ENCODE measurements around the gene CCDC71.

Gene CCDC71

DNA sequence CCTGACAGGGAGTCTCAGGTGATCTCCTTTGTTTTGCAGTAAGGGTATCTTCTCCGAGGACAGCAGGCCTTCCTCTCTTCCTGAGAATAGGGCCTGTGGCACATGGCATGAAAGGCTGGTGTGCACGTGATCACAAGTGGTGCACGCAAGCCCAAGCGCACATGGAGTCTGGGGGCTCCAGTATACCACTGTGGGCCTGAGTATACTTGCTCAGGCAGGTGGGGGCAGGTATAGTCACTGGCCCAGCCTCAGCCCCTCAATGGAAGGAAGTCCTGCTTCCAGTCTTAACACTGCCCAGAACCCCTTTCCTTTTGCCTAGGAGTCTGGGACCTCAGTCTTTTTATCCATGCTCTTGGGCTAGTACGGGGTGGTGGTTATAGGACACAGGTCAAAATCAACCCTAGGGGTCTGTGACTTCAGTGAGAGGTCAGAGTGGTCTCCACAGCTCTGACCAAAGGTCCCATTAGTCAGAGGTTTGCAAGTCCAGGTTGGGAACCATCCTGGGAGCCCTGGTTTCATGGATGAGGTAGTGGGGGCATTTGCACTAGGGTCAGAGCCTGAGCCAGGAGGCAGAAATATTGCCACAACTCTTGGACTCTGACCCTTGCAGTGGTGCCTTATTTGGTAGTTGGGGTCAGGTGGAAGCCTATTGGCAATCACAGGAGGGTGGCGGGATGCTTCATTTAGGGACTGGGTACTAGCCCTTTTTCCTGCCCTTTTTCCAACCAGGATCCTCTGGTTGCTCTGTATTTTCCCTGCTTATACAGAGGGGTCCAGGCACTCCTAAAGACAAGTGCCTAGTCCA is 823 bp upstream of the CCDC71 start:
- no peak for DNase-seq

DNA sequence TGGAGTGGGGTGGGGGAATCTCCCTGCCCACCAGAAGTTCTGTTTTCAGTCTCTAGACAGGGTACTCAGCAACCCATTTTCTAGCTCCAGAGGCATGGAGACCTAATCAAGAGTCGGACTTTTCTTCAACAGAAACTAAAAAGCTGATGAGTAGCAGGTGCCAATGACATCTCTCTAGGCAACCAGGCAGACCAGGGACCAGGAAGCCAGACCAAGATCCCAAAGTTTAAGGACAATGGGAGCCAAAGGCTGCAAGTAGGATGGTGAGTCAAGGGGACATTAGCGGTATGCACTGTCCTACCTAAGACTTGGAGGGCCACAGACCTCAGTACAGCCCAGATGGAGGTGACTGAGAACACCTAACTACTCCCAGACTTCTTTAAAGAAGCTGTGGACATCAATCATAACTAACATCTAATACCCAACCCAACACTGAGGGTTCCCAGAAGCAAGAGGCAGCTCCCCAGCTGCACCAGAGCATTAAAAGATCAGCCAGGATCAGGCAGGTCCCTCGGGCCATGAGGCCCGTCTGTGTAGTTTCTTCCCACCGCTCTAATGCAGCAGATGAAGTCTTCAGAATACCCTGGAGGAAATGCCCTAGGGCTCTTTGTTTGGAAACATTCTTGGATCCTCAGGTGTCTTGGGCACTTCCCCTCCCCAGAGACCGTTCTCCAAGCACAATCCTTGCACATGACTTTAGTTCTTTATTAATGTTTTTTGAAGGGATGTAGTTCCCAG is 979 bp downstream of the CCDC71 start:
- no peak for DNase-seq

DNA sequence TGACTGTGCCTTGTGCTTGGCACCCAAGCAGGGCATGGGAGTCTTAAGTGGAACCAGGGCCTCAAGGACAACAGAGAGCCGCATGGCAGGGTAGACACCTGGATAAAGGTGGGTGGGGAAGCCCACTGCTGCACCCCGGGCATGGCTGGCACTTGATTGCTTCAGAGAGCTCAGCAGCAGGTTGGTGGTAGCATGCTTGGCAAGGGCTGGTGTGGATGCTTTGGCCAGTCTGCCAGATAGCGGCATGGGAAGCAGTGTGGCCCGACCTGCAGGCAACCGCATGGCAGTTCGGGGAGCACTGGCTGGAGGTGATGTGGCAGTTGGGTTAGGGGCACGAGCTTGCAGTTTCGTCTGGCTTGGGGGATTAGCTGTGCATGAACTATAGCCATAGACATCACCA is 2.5 kb downstream of the CCDC71 start:
- DNase-seq: no peak

DNA sequence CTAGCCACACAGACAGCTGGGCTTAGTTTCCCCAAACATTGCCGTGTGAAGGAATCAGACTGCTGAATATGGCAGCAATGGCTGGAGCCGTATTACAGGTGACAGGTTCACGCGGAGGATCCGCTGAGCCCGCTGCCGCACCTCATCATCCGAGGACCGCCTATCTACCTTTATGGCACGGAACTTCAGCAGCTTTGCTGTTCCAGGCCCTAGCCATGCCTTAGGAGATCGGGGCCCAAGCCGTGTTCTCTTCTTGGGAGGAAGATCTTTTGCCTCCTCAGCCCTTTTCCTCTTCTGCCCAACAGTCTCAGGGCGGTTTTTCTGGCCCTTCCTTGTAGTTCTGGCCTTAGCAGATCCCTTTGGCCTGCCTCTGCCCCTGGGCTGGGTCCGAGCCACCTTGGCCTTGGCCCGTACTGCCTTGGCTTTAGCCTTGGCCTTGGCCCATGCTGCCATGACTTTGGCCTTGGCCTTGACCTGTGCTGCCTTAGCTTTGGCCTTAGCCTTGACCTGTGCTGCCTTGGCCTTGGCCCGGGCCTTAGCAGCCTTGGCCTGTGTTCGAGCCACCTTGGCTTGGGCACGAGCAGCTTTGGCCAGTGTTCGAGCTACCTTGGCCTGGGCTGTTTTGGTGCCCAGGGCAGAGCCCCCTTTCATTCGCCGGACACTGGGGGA is 3.2 kb downstream of the CCDC71 start:
- DNase-seq: no peak

DNA sequence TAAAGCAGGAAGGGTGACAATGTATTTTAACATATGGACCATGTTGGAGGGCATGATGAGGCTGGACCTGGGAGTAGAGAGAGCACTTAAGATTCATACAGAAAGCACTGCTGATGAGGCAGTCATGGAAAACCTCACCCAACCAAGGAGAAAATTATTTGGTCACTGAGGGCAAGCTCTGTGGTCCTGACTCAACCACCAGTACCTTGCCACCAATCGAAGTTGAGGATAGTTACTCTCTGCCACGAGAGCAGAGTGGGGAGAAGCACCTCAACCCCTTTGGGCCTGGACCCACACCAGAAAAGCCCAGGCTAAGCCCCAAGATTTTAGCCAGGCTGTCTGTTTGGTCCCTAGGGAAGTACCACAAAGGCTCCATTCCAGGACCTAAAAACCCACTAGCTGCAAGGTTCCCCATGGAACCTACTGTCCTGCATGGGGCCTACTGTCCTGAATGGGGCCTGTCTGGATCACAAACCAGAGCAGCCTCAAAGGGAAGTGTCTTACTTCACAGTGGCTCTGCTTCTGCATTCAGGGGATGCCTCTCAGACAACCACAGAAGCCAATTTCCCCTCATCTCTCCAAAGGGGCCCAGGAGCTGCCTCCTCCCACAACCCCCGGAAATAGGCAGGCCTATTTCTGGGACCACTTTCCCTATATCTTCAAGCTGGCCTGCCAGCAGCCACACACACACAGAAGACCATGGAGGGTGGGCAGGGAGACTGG is 4.2 kb downstream of the CCDC71 start:
- no peak for DNase-seq

DNA sequence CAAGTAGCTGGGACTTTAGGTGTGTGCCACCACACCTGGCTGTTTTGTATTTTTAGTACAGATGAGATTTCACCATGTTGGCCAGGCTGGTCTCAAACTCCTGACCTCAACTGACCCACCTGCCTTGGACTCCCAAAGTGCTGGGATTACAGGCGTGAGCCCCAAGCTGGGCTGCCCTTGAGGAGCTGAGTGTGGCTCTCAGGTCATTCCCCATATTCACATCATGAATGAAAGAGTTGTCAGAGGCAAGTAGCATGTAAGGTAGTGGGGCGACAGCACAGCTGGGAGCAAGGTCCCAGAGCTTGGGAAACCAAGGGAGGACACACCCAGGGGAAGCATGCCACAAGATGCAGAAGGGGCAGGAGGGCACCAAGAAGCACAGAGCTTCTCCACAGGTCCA is 4.9 kb downstream of the CCDC71 start:
- DNase-seq: no peak

DNA sequence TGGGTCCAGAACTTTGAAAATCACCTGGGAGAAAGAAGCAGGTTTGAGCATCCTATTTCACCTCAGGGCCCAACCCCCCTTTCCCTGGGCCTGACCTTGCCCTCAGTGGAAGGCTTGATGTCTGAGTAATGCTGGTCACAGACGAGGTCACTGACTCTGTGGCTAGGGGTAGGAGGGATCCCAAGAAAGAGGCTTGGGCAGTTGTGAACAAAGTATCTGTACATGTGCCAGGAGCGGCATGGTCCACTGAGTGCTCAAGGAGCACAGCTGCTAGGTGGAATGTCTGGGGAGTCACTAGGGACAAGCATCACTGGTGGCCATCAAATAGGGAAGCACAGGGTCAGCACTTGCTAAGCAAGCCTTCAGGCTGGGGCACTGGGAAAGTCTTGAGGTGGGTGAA is 7.3 kb downstream of the CCDC71 start:
- DNase-seq: no peak

DNA sequence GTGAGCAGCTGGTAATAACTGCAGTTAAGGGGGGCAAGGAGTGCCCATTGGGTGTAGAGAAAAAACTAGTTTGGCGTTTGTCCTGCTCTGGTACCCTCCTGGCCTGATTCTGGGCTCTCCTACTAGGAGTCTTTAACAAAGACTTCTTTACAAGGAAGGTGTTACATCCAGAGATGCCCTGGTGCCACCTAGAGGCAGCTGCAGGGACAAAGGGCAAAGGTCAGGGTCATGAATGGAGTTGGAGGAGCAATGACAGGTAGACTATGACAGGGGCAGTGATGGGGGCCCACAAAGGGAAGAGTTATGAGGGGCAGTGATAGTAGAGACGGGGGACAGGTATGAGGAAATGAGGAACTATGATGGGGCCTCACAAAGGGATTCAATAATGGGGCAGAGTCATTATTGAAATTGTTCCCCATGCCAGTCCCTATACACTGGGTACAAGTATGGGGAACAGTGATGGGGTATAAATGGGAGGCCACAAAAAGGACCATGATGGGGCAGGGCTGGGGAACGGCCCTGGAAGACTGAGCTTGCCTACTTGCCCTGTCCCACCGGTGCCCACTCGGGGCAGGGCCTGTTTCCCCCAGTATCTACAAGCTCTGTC is 7.9 kb downstream of the CCDC71 start:
- peak; percentile 79 for DNase-seq

DNA sequence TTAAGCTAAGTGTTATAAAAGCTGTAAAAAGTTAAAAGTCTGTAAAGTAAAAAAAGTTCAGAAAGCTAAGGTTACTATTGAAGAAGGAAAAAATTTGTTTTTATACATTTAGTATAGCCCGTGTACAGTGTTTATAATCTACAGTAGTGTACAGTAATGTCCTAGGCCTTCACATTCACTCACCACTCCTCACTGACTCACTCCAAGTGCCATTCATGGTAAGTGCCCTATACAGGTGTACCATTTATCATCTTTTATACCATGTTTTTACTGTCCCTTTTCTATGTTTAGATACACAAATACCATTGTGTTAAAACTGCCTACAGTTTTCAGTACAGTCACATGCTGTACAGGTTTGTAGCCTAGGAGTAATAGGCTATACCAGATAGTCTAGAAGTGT is 8.8 kb downstream of the CCDC71 start:
- DNase-seq: no peak

DNA sequence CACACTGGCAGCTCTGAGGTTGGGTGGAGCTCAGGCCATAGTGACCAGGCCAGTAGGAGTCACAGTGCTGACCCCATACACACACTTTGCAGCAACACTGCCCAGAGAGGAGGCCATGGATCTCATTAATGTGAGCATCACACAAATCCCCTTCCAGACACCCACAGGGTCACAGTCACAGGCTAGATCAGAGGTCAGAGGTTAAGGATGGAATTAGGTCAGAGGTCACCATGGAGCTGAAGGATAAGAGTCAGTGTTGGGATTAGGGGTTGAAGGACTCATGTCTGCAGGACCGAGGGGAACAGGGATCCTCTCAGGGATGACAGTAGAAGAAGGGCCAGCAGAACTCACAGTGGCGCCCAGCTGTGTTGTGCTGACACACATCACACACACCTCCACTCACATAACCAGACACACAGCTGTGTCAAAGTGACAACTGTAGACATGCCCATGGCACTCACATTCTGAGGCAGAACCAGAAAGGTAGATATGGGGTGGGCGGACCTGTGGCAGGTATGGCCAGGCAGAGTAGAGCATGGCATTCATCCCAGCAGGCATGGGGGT is 12.7 kb downstream of the CCDC71 start:
- DNase-seq: no peak

DNA sequence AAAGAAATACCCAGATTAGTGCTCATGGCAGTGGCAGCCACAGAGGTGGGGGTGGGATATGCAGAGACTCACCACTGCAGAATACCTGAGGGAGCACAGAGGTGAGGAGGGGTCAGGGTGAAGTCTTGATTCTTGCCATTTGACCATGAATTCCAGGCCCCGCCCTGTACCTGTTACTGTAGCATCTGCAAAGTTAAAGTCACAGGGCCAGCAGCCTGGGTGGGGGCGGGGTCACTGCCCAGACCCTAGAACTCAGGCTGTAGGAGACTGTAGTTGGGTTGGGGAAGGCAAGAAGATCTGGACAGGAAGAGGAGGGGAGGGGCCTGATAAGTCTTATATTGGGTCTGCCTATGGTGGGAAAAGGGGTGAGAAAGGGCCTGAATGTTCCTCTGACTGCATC is 14.5 kb downstream of the CCDC71 start:
- DNase-seq: no peak

DNA sequence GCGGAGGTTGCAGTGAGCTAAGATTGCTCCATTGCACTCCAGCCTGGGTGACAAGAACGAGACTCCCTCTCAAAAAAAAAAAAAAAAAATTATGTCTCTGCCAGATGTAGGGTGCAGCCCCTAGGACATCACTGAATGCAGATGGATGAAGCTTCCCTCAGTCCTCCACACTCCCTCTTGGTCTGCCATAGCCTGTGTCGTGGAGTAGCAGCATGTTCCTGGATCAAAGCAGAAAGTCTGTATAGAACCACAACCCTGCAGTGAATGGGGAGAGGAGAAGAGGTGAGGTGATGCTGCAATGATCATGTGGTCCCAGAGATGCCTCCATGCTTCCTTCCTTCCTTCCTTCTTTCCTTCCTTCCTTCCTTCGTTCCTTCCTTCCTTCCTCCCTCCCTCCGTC is 18.0 kb downstream of the CCDC71 start:
- DNase-seq: no peak

DNA sequence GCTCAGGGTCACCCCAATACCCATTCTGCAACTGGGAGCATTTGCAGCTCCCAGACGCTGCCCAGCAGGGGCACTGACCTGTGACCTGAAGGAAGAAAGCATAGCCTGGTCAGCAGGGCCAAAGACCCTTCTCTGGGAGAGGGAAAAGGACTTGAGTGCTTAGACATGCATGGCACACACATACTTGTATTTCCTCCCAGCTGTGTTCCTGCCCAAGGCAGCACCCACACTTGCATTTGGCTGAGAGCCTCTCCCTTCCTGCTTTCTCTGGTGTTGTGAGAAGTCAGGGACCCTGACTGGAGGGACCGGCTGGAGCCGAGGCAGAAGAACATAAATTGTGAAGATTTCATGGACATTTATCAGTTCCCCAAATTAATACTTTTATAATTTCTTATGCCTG is 26.1 kb downstream of the CCDC71 start:
- no peak for DNase-seq

DNA sequence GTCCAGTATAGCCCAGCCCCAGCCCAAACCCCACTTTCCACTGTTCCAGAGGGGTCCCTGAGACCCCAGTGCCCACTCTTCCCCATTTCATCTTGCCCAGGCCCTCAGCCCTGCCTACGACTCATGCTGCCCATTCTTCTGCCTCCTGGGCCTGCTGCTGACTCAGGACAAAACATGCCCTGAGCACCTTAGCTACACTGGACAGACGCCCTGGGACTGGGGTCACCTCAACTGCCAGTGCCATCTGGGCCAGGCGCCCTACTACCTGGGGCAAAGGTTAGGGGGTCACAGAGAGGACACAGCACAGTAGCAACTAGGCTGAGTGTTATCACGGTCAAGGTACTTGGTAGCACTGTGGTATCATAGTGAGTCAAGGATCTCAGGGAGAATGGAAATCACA is 30.6 kb downstream of the CCDC71 start:
- no peak for DNase-seq

DNA sequence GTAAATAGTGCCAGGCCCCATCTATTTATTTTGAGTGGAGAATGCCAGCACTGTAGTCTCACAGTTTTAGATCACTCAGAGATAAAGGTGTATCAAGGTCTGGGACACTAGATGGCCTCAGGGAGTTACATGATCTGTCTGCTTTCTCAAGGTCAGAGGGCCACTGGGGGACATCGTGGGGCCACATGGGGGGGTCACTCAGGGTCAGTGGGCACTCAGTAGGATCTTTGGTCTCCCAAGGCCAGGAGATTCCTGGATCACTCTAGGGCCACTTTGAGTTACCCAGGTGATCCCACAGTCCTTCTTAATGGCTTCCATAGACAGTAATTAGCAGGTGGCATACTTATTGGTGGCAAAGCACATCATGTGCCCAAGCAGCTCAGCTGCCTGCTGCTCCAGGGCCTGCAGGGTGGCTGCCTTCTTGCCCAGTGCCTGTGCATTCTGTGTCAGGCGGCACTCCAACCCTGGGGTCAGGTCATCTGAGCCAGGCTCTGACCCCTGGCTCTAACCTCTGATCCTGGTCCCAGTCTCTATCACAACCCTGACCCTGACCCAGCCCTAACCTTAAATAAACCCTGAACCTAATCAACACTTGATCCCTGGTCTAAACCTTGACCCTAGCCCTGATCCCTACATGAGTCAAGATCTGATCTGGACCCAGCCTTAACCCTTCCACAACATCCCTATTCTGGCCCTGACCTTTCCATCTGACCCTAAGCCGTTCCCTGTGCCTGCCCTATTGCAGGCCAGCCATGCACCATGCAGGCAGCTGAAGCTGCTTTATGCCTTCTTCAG is 31.5 kb downstream of the CCDC71 start:
- peak; percentile 45 for DNase-seq

DNA sequence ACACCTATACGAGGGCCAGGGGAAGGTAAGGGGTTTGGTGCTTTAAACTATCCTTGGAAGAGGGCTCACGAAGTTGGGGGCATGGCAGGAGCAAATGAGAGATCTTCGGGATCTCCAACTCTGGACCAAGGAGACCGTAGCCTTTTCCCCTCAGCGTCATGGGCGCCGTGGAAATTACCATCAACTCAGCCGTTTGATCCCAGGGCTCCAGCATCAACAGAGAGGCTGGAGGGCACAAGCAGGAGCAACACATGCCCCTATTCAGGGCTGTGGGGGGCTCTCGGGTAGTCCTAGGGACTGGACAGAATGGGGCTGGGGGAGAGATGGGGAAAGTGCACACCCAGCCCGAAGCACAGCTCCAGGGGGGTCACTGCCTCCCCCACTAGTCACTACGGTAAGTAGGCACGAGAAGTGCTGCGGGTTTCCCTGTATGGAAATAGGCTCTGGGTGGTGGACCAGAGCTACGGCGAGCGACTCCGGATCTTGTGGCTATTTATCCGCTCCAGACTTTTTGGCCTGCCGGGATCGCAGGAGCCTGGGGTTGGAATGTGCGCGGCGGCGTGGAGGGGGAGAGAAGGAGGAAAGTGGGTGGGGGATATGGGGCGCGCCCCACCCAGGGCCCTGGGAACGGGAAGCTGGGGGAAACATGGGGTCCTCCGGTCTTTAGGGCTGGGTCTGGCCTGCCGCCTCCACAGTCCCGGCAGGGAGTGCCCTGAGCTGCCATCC is 32.7 kb downstream of the CCDC71 start:
- DNase-seq: peak; percentile 65

DNA sequence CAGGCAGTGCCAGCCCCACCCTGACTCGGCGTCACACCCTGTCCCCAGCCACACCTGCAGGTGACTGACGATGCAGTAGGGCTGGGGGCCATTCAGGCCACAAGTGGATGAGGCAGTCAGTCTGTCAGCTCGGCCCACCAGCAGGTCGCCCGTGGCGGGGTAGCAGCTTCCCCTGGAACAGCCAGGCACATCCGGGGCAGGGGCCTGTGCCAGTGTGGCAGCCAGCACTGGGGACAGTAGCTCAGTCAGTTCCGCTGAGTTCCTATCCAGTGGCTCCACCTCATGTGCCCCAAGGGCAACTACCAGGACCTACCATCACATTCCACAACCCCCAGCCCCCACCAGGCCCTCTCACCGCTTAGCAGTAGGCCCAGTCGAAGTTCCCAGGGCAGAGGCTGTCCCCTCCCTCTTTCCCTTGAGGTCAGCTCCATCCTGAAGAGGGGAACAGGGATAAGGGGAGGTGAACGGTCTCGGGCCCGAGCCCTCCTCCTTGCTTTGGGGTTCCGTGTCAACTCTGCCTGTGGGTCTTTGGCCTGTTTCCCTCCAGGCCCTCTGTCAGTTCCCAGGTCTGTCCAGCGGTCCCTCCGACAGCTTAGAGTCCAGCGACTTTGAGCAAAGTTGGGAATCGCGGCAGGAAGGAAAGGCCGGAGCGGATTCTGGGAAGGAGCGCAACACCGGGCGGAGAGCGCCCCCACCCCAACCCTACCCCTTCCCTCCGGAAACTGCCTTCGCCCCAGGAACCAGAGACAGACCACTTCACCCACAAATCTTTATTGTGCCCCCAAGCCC is 33.5 kb downstream of the CCDC71 start, which contains the start of gene LAMB2:
LAMB2 (minus strand) TSS at position 614 of the 789 bp plus-strand sequence; CDS start at position 431, 183 bp downstream.
- peak; percentile 35 for DNase-seq

DNA sequence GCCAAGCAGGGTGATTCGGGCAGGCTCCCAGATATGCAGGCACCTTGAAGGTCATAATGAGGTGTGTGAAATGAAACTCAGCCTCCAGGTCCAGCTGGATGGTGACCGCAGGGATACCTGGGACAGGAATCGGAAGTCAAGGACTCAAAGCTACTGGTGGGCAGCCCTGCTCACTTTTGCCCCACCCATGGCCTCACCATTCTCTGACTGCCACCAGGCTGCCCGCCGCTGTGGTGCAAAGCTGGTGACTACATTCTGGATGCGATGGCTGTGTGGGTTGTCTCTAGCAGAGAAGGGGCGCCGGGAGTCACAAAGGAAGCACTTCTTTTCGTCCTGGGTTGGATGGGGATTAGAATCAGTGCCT is 34.1 kb downstream of the CCDC71 start:
- no peak for DNase-seq

DNA sequence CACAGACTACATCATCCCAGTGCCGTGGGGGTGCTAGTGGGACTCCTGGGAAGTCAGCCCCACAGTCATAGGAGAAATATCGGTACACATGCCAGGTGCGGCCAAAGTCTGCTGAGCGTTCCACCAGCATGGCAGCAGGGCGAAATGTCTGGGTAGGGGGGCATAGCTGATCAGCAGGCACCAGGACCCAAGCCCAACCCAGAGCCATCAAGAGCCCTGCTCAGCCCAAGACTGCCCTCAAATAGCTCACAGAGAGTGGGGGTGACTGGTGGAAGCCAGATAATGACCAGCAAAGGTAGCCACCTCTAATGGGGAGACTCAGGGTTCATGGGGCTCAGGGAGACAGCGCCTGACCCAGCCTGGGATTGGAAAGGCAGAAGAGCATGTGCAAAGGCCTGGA is 34.6 kb downstream of the CCDC71 start:
- no peak for DNase-seq

DNA sequence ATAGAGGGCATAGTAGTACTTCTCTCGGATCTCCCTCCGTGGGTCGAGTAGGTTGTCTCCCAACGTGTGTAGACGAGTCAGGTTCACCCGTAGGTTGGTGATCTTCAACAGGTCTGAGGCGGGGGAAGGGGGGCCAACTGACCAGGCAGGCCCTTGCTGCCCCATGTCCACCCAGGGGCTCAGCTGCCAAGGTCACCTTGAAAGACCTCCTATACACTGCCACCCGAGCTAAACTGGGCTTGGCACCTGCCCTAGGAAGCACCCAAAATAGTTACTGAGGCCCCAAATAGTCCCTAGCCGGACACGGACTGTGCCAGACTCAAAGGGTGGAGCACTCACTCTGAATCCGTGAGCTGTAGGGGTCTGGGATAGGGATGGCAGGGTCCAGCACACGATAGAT is 35.1 kb downstream of the CCDC71 start:
- no peak for DNase-seq
